GM06990 (cell line): ENCODE data around the gene LY6G6C.

Source experiments
- DNase-seq: peaks from one replicate; pipeline ENCODE4 v3.0.0-alpha.2; 2011; ENCODE audit not compliant: insufficient read length; ENCODE audit errors: extremely low read depth
- H3K27me3 ChIP-seq: replicated peaks from 2 replicates; pipeline ENCODE4 v1.6.0; 2011; ENCODE audit warnings: low read length; ENCODE audit not compliant: control insufficient read depth, insufficient read depth
- H3K36me3 ChIP-seq: 2 replicates; pipeline ENCODE4 v1.5.1; 2011; ENCODE audit warnings: low read length; ENCODE audit not compliant: control insufficient read depth, insufficient read depth
- H3K4me3 ChIP-seq: replicated peaks from 2 replicates; pipeline ENCODE4 v1.5.1; 2011; ENCODE audit warnings: low read depth, mild to moderate bottlenecking, control low read depth, low read length
- CTCF ChIP-seq: IDR thresholded peaks from 2 replicates; pipeline ENCODE4 v1.5.1; 2011; ENCODE audit warnings: low read length, control low read depth, mild to moderate bottlenecking, inconsistent platforms; ENCODE audit not compliant: insufficient read depth, poor library complexity, severe bottlenecking

The LY6G6C gene

DNA sequence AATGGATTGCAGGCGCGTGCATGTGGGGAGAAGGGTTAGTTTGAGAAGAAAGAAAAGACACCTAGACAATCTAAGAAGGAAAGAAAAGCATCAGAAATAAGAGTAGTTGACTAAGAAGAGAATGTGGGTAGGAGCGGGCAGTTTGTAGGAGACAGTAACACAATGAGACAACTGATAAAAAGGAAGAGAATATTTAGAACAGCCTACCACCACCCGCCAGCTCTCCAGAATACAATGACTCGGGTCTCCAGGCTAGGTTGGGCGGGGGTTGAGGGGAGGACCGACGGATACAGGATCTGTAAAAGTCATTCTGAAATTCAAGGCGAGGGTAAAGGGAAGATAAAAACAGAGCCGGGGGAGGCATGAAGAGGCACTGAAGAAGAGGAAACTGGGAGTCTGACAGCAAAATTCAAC lies 19.1 kb downstream of the LY6G6C start:
- H3K36me3 ChIP-seq = peaks cover 1% of the 10 kb centered on the region
- peak overlapping the region; percentile 94 for H3K4me3 ChIP-seq
- no peak for TF ChIP-seq CTCF
- no peaks in the 10 kb centered on the region for H3K27me3 ChIP-seq
- DNase-seq = no peak

DNA sequence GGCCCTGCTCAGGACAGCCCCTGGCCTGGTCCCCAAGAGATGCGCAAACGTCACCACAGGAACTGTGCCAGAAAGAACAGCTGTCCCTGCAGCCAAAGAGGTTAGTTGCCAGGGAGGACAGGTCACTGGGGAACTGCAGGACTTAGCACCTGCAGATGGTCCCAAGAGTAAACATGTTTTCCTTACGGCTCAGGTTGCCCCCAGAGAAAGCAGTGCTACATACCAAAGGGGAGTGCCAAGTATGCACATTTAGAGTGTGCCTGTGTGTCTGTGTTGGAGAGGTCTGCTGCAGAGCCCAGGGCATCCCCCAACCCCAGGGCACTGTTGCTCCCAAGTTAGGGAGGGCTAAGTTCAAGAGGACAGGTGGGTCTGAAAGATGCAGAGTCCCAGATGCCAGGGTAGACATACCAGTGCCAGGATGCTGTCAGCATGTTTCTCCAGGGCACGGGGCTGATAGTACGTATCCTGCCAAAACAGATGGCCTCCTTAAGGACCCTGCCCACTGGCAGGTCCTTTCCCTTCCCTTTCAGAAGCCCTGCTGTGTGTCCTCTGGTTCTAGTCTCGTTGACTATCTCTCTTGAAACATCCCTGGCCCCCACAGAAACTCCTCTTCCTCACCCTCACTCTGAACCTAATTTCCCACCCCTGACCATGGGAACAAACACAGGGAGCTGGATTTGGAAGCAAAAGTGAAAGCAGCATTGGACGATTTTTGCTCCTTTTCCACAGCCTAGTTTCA lies 19.7 kb downstream of the LY6G6C start:
- DNase-seq = no peak
- Histone ChIP-seq H3K36me3 (peaks cover 2% of the 10 kb centered on the region), H3K4me3 (peak overlapping the region; percentile 94), H3K27me3 (no peaks in the 10 kb centered on the region)
- no peak for TF ChIP-seq CTCF

GRCh38 chr6:31700740-31701401 lies 20.7 kb downstream of the LY6G6C start:
- no peak overlapping the region for H3K4me3 ChIP-seq
- no peak for DNase-seq
- peaks cover 5% of the 10 kb centered on the region for H3K36me3 ChIP-seq
- H3K27me3 ChIP-seq = no peaks in the 10 kb centered on the region
- no peak for TF ChIP-seq CTCF

GRCh38 chr6:31697555-31697954 lies 24.0 kb downstream of the LY6G6C start:
- Histone ChIP-seq H3K36me3 (peaks cover 12% of the 10 kb centered on the region), H3K4me3 (no peak overlapping the region), H3K27me3 (no peaks in the 10 kb centered on the region)
- no peak for TF ChIP-seq CTCF
- no peak for DNase-seq

DNA sequence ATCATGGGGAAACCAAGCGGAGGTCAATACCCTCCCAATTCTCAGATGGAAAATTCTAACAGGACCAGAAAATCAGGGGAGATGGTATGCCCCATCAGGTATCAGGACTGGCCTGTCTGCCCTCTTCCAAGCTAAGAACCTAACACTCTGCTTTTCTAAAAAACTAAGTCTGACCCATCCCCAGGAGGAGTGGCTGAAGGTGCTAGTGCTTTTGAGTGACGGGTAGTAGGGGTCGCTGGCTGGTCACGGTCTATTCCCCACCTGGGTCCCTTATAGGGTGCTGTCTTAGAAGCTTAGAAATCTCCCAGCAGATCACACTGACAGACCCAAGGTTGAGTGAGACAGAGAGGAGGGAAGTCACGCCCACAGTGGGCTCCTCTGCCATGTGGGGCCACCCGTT lies 28.0 kb downstream of the LY6G6C start:
- H3K4me3 ChIP-seq = no peak overlapping the region
- H3K36me3 ChIP-seq = peaks cover 37% of the 10 kb centered on the region
- TF ChIP-seq CTCF = no peak
- no peaks in the 10 kb centered on the region for H3K27me3 ChIP-seq
- DNase-seq = no peak
